ENCODE data around the gene NRXN2.
"Not testable (repeated sequence)": the region's sequence is repeated elsewhere in the genome, so short reads cannot be mapped to it uniquely, and the experiment has no call there.

NRXN2 gene

DNA sequence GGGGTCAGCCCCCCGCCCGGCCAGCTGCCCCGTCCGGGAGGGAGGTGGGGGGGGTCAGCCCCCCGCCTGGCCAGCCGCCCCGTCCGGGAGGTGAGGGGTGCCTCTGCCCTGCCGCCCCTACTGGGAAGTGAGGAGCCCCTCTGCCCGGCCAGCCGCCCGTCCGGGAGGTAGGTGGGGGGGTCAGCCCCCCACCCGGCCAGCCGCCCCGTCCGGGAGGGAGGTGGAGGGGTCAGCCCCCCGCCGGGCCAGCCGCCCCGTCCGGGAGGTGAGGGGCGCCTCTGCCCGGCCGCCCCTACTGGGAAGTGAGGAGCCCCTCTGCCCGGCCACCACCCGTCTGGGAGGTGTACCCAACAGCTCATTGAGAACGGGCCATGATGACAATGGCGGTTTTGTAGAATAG is 21.0 kb downstream of the NRXN2 start:
- DNase-seq (ENCODE audit: low read depth in 3 of 3), result not testable (repeated sequence)

GRCh38 chr11:64698427-64698826 is 24.6 kb downstream of the NRXN2 start:
- no peak for DNase-seq (ENCODE audit: low read depth in 3 of 3)

DNA sequence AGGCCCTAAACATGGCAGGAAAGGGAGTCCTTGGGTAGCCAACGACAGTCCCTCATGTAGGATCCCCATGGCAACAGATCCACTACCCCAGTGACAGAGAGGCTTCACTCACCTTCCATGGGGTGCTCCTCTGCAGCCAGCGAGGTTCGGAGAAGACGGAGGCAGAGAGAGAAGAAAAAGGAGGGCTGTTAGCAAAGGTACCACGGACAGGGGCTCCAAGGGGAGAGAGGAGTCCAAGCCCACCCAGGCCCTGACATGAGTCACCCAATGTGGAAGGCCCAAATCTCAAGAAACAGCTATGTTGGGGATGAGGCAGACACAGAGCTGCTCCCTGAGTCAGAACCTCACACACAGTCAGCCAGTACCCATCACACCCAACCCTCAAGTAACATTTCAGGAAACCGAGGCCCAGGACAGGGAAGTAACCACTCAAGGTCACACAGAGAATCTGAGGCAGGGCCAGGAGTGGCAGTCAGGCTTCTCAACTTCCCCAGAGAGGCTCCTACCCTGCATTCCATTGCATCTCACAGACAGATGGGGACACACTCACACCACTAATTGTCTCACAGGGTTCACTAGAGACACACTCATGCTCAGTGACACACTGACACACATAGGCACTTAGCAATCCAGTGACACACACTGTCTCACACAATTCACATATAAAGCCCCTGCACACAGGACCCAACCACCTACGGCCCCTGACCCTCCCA is 25.2 kb downstream of the NRXN2 start:
- DNase-seq (ENCODE audit: low read depth in 3 of 3), result no peak

GRCh38 chr11:64696045-64696444 is 27.0 kb downstream of the NRXN2 start:
- no peak for DNase-seq (ENCODE audit: low read depth in 3 of 3)

GRCh38 chr11:64695548-64695947 is 27.4 kb downstream of the NRXN2 start:
- DNase-seq (ENCODE audit: low read depth in 3 of 3), result no peak

DNA sequence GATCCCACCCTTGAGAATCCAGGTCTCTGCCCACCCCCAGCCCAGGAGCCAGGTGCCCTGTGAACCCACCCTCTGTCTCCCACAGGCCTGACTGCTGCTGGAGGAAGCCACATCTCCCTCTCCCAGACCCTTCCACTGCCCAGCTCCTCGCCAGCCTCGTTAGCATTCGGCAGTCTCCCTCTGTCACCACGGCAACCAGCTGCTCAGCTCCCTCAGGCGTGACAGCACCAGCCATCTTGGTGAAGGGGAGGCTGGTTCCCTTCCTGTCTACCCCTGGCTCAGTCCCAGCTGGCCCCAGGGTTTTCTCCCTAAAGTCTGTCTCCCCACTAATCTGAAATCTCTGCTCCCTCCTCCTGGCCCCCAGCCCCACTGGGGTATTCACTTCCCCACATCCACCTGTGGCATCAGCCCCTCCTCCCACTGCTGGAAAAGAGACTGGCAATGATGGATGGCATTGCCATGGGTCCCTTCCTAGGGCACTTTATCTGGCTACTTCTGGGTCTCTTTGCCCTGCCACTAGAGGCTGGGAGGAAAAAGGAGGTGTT is 28.1 kb downstream of the NRXN2 start:
- no peak for DNase-seq (ENCODE audit: low read depth in 3 of 3)

DNA sequence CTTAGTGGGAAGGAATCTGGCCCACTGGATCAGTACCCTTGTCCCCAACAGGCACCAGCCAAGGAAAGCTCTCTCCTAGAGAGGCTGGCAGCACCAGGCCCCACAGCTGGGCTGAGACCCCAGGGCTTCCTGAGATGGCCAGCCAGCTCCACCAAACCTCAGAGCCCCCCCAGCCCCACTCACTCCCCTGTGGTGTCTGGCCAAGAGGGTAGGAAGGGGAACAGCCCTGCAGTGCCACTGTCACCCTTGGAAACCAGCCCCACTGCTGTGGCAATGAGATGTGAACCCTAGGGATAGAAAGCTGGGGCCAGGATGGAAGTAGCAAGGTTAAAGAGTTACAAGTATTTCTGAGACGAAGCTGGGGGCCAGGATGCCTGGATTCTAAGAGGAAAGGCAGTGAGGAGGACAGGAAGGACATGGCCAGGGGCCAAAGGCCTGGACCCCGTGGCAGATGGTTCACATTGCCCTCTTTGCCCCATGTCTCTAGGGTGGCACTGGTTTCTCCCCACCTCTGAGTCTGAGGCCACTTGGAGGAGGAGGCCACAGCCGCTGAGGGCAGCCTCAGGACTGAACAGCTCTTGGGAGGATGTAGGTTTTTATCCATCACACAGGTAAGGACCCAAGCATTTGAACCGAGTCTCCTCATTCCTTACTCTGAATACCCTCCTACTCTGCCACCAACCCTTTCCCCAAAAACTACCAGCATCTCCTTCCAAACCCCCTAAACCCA is 28.8 kb downstream of the NRXN2 start:
- DNase-seq (ENCODE audit: low read depth in 3 of 3), result no peak

GRCh38 chr11:64692764-64693331 is 30.1 kb downstream of the NRXN2 start:
- no peak for DNase-seq (ENCODE audit: low read depth in 3 of 3)

GRCh38 chr11:64691543-64691942 is 31.5 kb downstream of the NRXN2 start:
- no peak for DNase-seq (ENCODE audit: low read depth in 3 of 3)

DNA sequence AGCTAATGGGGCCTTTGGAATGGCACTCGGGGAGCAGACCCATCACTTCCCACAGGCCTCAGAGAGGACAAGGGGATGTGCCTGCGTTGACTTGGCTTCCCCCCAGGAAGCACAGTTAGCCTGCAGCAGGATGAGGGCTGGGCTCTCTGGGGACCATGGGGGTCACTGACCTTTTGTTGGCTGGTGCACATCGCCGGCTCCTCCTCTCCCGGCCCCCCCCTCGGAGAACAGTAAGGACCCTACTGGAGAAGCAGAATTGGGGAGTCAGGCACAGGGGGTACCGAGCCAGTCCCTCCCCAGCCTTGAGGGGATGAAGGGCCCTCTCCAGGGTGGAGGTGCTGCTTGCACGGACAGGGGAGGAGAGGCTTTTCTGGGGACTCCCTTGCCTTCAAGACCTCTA is 32.8 kb downstream of the NRXN2 start:
- no peak for DNase-seq (ENCODE audit: low read depth in 3 of 3)

- peak; percentile 79 to 90 (median 85) for DNase-seq (ENCODE audit: low read depth in 3 of 3)
Measured at GRCh38 chr11:64688534-64688982, 34.4 kb downstream of the NRXN2 start.

DNA sequence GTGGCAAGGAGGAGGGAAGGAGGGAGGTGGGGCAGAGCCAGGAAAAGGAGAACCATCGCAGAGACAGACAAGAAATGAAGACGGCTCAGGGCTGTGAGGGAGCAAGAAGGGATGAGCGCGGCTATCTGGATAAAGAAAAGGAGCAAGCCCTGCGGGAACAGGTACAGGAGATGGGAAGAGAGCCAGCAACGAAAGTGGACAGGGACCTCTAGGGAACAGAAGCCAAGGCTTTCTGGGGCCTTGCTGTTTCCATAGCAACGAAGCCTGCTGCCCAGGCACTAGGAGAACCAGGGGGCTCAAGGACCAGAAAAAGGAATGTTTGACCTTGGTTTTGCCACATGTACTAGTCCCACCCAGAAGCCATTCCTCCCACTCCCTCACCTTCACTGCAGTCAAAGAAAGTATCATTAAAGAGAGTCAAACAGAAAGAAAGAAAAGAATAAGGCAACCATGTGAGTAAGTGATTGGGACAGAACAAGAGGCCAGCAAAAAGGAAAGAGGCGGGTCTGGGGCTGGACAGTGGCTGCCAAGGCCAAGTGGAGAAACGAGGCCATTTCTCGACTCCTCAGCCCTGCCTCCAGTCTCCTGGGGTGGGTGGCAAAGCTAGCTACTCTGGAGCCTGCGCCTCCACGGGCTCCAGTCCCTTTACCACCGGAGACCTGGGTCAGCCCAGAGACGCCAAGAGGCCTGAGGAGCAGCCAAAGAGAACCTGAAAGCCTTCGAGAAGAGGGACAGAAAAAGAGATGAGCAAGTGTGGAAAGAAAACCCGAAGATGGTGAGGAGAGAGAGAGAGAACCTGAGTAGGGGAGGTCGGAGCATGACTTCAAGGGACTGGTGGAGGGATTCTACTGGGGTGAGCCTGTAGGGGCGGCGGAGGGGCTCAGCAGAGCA is 35.1 kb downstream of the NRXN2 start:
- DNase-seq (ENCODE audit: low read depth in 3 of 3), result no peak

DNA sequence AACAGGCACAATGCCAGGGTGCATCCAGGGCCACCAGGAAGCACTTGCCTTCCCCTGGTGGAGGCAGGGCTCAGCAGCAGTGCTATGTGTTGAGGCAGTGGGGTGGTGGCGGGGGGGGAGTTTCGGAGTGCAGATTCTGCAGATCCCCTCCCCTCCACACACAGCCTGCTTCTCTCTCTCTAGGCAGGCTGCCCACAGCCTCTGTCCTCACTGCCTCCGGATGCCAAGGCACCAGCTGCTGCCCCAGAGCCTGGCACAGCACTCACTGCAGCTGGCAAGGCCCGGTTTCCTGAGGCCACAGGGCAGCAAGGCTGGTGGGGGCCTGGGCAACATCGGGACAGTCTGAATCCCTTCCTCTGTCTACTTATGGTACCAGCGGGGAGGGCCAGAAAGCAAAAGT is 35.8 kb downstream of the NRXN2 start:
- DNase-seq (ENCODE audit: low read depth in 3 of 3), result no peak

DNA sequence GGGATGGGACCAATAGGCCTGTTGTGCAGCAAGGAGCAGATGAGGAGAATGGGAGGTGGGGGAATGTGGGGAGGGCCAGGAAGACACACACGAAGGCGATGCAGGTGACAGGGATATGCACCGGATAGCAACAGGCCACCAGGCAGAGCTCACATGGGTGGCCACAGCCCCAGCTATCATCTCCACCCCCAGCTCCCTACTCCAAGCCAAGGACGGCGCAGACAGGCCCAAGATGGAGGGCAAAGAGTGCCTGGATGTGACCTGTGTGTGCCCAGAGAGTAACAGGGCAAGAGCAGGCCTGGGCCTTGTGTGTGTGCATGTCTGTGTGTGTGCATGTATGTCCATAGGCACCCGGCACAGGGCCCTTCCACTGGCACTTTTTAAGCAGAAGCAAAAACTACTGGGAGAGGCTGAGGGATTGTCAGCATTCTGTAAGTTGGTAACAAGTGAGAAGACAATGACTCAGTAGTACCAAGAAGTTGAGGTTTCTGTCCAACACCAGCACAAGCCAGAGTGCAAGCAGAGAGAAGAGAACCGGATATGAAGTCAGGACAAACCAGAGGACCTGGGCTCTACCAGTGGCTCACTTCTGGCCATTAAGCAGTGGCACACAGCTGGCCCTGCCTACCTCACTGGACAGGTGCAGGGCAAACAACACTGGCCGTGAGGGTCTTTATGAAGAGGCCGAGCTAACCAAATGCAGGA is 36.4 kb downstream of the NRXN2 start:
- no peak for DNase-seq (ENCODE audit: low read depth in 3 of 3)

DNA sequence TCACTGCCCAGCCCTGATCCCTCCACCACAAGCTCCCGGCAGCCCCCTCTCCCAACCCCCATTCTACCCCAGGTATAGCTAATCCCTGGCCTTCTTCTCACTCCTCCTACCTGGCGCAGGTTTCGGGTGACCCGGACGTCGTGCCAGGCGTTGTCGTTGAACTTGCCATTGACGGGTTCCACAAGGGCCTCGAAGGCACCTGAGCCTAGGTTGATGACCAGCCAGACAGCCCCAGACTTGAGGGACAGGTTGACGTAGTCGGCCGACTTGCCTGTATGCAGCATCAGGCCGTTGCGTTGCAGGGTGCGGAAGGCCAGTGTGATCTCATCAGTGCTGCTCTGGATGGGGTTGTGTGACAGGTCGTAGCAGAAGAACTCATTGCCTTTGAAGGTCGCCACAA is 37.5 kb downstream of the NRXN2 start:
- DNase-seq (ENCODE audit: low read depth in 3 of 3), result no peak

DNA sequence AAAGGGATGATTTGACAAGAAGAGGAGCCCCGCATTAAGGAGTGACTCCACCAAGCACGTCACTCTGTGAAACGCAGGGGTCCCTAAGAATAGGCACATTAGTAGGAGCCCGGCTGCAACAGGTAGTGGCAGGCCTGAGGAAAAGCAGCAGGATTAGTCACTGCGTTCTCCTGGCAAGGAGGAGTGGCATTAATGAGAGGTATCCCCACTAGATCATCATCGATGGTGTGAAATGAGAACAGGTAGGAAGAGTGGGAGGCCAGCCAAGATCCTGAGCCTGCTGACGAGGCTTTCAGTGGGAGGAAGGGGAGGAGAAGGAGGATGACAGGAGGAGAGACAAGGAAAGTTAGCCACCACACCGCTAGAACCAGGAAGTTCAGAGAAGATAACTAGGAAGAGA is 38.6 kb downstream of the NRXN2 start:
- no peak for DNase-seq (ENCODE audit: low read depth in 3 of 3)

GRCh38 chr11:64681171-64681570 is 41.8 kb downstream of the NRXN2 start:
- no peak for DNase-seq (ENCODE audit: low read depth in 3 of 3)

GRCh38 chr11:64679846-64680245 is 43.2 kb downstream of the NRXN2 start:
- no peak for DNase-seq (ENCODE audit: low read depth in 3 of 3)

GRCh38 chr11:64677441-64678023 is 45.5 kb downstream of the NRXN2 start:
- DNase-seq (ENCODE audit: low read depth in 3 of 3), result no peak

- no peak for DNase-seq (ENCODE audit: low read depth in 3 of 3)
Measured at GRCh38 chr11:64676261-64676615, 46.8 kb downstream of the NRXN2 start.
